Measurements from ENCODE around the gene FAM120A. TPM values are rescaled to one million over a fixed set of nuclear protein-coding genes. Genes with fewer than 3 reads are reported as not detected.

The FAM120A gene
- total RNA-seq, 6 donors from 2014 or later = 102 to 137 (median 109) TPM

GRCh38 chr9:93567271-93567959 is 115.9 kb downstream of the FAM120A start:
- peak overlapping the region; percentile 93 to 99 (median 96) for H3K27ac ChIP-seq
- 50 to 64% methylated on average over 11 to 15 of the region's 15 CpGs for WGBS, 2 donors
- ATAC-seq (ENCODE audit: low FRiP score in 2 of 2) (peak in 1 of 2 donors; percentile 4), DNase-seq (no peak)
- peaks cover under 1 to 23% (median 18%) of the 10 kb centered on the region in 4 donors for H3K36me3 ChIP-seq
- H3K4me3 ChIP-seq = peak overlapping the region; percentile 11 to 66 (median 51)
- H3K4me1 ChIP-seq = peaks cover 9 to 13% (median 11%) of the 10 kb centered on the region in 4 donors
- H3K9me3 ChIP-seq = no peaks in the 10 kb centered on the region
- H3K27me3 ChIP-seq = no peaks in the 10 kb centered on the region
- TF ChIP-seq CTCF (IDR thresholded peaks at IDR 0.05) = no peak
- TF ChIP-seq EP300 (IDR thresholded peaks at IDR 0.05) = no peak
- no peak for TF ChIP-seq POLR2A (IDR thresholded peaks at IDR 0.05)

- Histone ChIP-seq H3K36me3 (peaks cover 0 to 15% (median 12%) of the 10 kb centered on the region in 4 donors), H3K27me3 (no peaks in the 10 kb centered on the region), H3K27ac (no peak overlapping the region), H3K9me3 (no peaks in the 10 kb centered on the region), H3K4me3 (no peak overlapping the region), H3K4me1 (peaks cover 9 to 13% (median 11%) of the 10 kb centered on the region in 4 donors)
- TF ChIP-seq POLR2AphosphoS5 (IDR thresholded peaks at IDR 0.05) (no peak), EP300 (IDR thresholded peaks at IDR 0.05) (no peak), CTCF (IDR thresholded peaks at IDR 0.05) (no peak), POLR2A (IDR thresholded peaks at IDR 0.05) (no peak)
- ATAC-seq (ENCODE audit: low FRiP score in 2 of 2) (no peak), DNase-seq (no peak)
- 95 to 99% methylated on average over 5 of the region's 5 CpGs for WGBS, 2 donors
These were observed 116.7 kb downstream of the FAM120A start for GRCh38 chr9:93568169-93568568.

GRCh38 chr9:93569621-93570174 is 118.2 kb downstream of the FAM120A start:
- Histone ChIP-seq H3K4me3 (no peak overlapping the region), H3K9me3 (no peaks in the 10 kb centered on the region), H3K36me3 (peaks cover 0 to under 1% (median 0%) of the 10 kb centered on the region in 4 donors), H3K27ac (no peak overlapping the region), H3K4me1 (peaks cover 10 to 18% (median 12%) of the 10 kb centered on the region in 4 donors), H3K27me3 (no peaks in the 10 kb centered on the region)
- WGBS, 2 donors = 83 to 85% methylated on average over 1 of the region's 1 CpG
- DNase-seq (no peak), ATAC-seq (ENCODE audit: low FRiP score in 2 of 2) (no peak)
- TF ChIP-seq EP300 (IDR thresholded peaks at IDR 0.05) (no peak), POLR2A (IDR thresholded peaks at IDR 0.05) (no peak), CTCF (IDR thresholded peaks at IDR 0.05) (no peak), POLR2AphosphoS5 (IDR thresholded peaks at IDR 0.05) (no peak)

GRCh38 chr9:93572221-93572620 is 120.7 kb downstream of the FAM120A start:
- Histone ChIP-seq H3K9me3 (no peaks in the 10 kb centered on the region), H3K36me3 (no peaks in the 10 kb centered on the region), H3K27me3 (no peaks in the 10 kb centered on the region), H3K4me3 (no peak overlapping the region), H3K27ac (no peak overlapping the region), H3K4me1 (peaks cover 12 to 24% (median 13%) of the 10 kb centered on the region in 4 donors)
- ATAC-seq (ENCODE audit: low FRiP score in 2 of 2) = no peak
- WGBS, 2 donors = 96 to 100% methylated on average over 2 of the region's 2 CpGs
- no peak for TF ChIP-seq POLR2A (IDR thresholded peaks at IDR 0.05)
- DNase-seq = no peak

- 92 to 94% methylated on average over 8 of the region's 8 CpGs for WGBS, 2 donors
- Histone ChIP-seq H3K9me3 (no peaks in the 10 kb centered on the region), H3K27me3 (no peaks in the 10 kb centered on the region), H3K4me3 (no peak overlapping the region), H3K4me1 (peaks cover 11 to 22% (median 12%) of the 10 kb centered on the region in 4 donors), H3K27ac (no peak overlapping the region), H3K36me3 (no peaks in the 10 kb centered on the region)
- no peak for TF ChIP-seq EP300 (IDR thresholded peaks at IDR 0.05)
- TF ChIP-seq POLR2A (IDR thresholded peaks at IDR 0.05) = no peak
- TF ChIP-seq CTCF (IDR thresholded peaks at IDR 0.05) = no peak
- TF ChIP-seq POLR2AphosphoS5 (IDR thresholded peaks at IDR 0.05) = no peak
- ATAC-seq (ENCODE audit: low FRiP score in 2 of 2) (no peak), DNase-seq (no peak)
These were observed 121.4 kb downstream of the FAM120A start for GRCh38 chr9:93572636-93573515.

All from upper lobe of left lung (tissue), 6 donors.